Neural cell (in vitro differentiated cells): ENCODE results near the gene TBX2. TPM values are rescaled to one million over a fixed set of nuclear protein-coding genes. Genes with fewer than 3 reads are reported as not detected.

Experiments
- H2AFZ ChIP-seq: fragments of 200-600, 300-800 bp; sonication (generic), shearing (Covaris generic); 2 replicates; pipeline ENCODE4 v1.6.0; 2014; ENCODE audit warnings: low read depth, mild to moderate bottlenecking, antibody characterized with exemption, low read length, moderate library complexity
- H3F3A ChIP-seq: fragments of 200-600 bp; shearing (Covaris generic); 2 replicates; pipeline ENCODE4 v1.6.1; 2016; ENCODE audit warnings: mild to moderate bottlenecking, moderate library complexity, mixed read lengths, antibody characterized with exemption, low read length; ENCODE audit not compliant: insufficient read depth, poor library complexity, severe bottlenecking
- H3K27ac ChIP-seq: fragments of 200-600, 300-800 bp; sonication (generic), shearing (Covaris generic); 2 replicates; pipeline ENCODE4 v1.5.1; 2014; ENCODE audit warnings: mild to moderate bottlenecking, low read length, moderate library complexity
- H3K27me3 ChIP-seq: fragments of 300-800, 200-600 bp; sonication (generic), shearing (Covaris generic); 2 replicates; pipeline ENCODE4 v1.6.0; 2014; ENCODE audit warnings: mild to moderate bottlenecking, low read depth, low read length, moderate library complexity; ENCODE audit not compliant: insufficient read depth
- H3K36me3 ChIP-seq: fragments of 300-800, 200-600 bp; sonication (generic), shearing (Covaris generic); 2 replicates; pipeline ENCODE4 v1.5.1; 2014; ENCODE audit warnings: mild to moderate bottlenecking, antibody characterized with exemption, low read length, moderate library complexity; ENCODE audit not compliant: insufficient read depth
- H3K4me2 ChIP-seq: fragments of 300-800, 200-600 bp; sonication (generic), shearing (Covaris generic); 2 replicates; pipeline ENCODE4 v1.6.0; 2014; ENCODE audit warnings: mild to moderate bottlenecking, low read length
- H3K4me3 ChIP-seq: fragments of 300-800, 200-600 bp; sonication (generic), shearing (Covaris generic); 2 replicates; pipeline ENCODE4 v1.5.1; 2014; ENCODE audit warnings: mild to moderate bottlenecking, low read length, moderate library complexity
- H3K79me2 ChIP-seq: fragments of 200-600 bp; shearing (Covaris generic); replicated peaks from 2 replicates; pipeline ENCODE4 v1.6.0; 2014; ENCODE audit warnings: mild to moderate bottlenecking, low read length, moderate library complexity; ENCODE audit not compliant: insufficient read depth
- H3K9ac ChIP-seq: fragments of 300-800, 200-600 bp; sonication (generic), shearing (Covaris generic); 2 replicates; pipeline ENCODE4 v1.6.1; 2016; ENCODE audit warnings: mild to moderate bottlenecking, low read length, mixed read lengths
- H3K9me2 ChIP-seq: fragments of 200-600 bp; shearing (Covaris generic); 2 replicates; pipeline ENCODE4 v1.6.1; 2016; ENCODE audit warnings: mild to moderate bottlenecking, low read length, mixed read lengths; ENCODE audit not compliant: insufficient read depth
- H3K9me3 ChIP-seq: fragments of 200-600, 300-800 bp; sonication (generic), shearing (Covaris generic); 2 replicates; pipeline ENCODE4 v1.6.1; 2016; ENCODE audit warnings: mild to moderate bottlenecking, mixed run types, low read length, moderate library complexity, mixed read lengths
- H4K20me1 ChIP-seq: fragments of 200-600 bp; shearing (Covaris generic); 2 replicates; pipeline ENCODE4 v1.6.1; 2016; ENCODE audit warnings: mild to moderate bottlenecking, mixed run types; ENCODE audit not compliant: insufficient read depth
- EP300 ChIP-seq: fragments of 450-650 bp; conservative IDR thresholded peaks from 2 replicates; pipeline ENCODE4 v1.6.1; 2014; ENCODE audit warnings: antibody characterized with exemption, mild to moderate bottlenecking, moderate library complexity; ENCODE audit not compliant: poor library complexity, severe bottlenecking
- EZH2 ChIP-seq: fragments of 200-600, 300-800 bp; shearing (Covaris generic), sonication (generic); IDR thresholded peaks from 2 replicates; pipeline ENCODE4 v1.6.1; 2014; ENCODE audit warnings: antibody characterized with exemption, low read length, borderline replicate concordance, mild to moderate bottlenecking; ENCODE audit not compliant: insufficient read depth, poor library complexity, severe bottlenecking
- MXI1 ChIP-seq: fragments of 450-650 bp; conservative IDR thresholded peaks from 2 replicates; pipeline ENCODE4 v1.6.1; 2014; ENCODE audit warnings: antibody characterized with exemption, mild to moderate bottlenecking; ENCODE audit not compliant: poor library complexity, severe bottlenecking
- POLR2AphosphoS5 ChIP-seq: IDR thresholded peaks from 2 replicates; pipeline ENCODE4 v1.6.1; 2012
- SMC3 ChIP-seq: fragments of 450-650 bp; conservative IDR thresholded peaks from 2 replicates; pipeline ENCODE4 v1.6.1; 2014; ENCODE audit warnings: antibody characterized with exemption, mild to moderate bottlenecking, moderate library complexity; ENCODE audit not compliant: poor library complexity
- TAF1 ChIP-seq: IDR thresholded peaks from 2 replicates; pipeline ENCODE4 v1.6.1; 2012; ENCODE audit warnings: low read depth
- polyA plus RNA-seq: library from polyadenylated mRNA; depleted of rRNA; stranded (reverse); fragments of >200 nt; gene quantifications from 2 replicates; pipeline ENCODE4 v1.2.3, GENCODE V29; 2014
- TF ChIP-seq, protein P1 (sequence below): fragments of 450-650 bp; IDR thresholded peaks from 2 replicates; pipeline ENCODE4 v1.5.1; 2014; ENCODE audit warnings: antibody characterized with exemption, mild to moderate bottlenecking, moderate library complexity; ENCODE audit not compliant: poor library complexity, severe bottlenecking
- TF ChIP-seq, protein P2 (sequence below): IDR thresholded peaks from 2 replicates; pipeline ENCODE4 v1.6.1; 2012; ENCODE audit warnings: borderline replicate concordance

TBX2 gene
- polyA plus RNA-seq, 1 donor from 2014 or later: not detected

DNA sequence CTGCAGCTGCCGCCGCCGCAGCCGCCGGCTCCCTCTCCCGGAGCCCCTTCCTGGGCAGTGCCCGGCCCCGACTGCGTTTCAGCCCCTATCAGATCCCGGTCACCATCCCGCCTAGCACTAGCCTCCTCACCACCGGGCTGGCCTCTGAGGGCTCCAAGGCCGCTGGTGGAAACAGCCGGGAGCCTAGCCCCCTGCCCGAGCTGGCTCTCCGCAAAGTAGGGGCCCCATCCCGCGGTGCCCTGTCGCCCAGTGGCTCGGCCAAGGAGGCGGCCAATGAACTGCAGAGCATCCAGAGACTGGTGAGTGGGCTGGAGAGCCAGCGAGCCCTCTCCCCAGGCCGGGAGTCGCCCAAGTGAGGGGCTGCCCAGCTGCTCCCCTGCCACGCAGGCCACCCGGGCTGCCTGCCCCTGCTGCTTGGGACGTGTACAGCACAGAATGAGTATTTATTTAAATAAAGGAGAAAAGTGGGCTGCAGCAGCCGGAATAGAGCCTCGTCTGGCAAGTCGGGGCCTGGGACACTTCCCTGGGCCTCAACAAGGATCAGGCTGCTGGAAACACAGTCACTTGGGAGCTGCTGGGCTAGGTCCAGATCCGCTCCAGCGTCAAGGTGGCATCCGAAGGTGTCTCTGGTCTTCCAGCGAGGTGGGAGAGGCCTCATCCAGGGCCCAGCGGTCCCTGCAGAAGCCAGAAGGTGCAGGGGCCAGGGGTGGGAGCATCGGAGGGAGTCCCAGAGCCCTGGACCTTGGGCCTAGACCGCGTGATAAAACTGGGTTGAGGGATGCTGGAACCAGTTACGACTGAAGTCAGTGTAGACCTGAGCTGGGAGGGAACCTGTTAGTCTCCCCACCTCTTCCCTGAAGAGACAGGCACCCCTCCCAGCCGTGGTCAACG, 8.8 kb downstream of the TBX2 start:
- H2AFZ ChIP-seq: no peak overlapping the region
- H3K27ac ChIP-seq: no peak overlapping the region
- H4K20me1 ChIP-seq: no peaks in the 10 kb centered on the region
- H3K4me2 ChIP-seq: no peak overlapping the region
- H3K27me3 ChIP-seq: peaks cover 99% of the 10 kb centered on the region
- H3K9me3 ChIP-seq: no peaks in the 10 kb centered on the region
- no peaks in the 10 kb centered on the region for H3K36me3 ChIP-seq
- no peak overlapping the region for H3K4me3 ChIP-seq
- no peaks in the 10 kb centered on the region for H3F3A ChIP-seq
- no peak for TF ChIP-seq TAF1
- TF ChIP-seq EZH2: peak; percentile 87
- TF ChIP-seq SMC3: no peak
- TF ChIP-seq, protein P1, sequence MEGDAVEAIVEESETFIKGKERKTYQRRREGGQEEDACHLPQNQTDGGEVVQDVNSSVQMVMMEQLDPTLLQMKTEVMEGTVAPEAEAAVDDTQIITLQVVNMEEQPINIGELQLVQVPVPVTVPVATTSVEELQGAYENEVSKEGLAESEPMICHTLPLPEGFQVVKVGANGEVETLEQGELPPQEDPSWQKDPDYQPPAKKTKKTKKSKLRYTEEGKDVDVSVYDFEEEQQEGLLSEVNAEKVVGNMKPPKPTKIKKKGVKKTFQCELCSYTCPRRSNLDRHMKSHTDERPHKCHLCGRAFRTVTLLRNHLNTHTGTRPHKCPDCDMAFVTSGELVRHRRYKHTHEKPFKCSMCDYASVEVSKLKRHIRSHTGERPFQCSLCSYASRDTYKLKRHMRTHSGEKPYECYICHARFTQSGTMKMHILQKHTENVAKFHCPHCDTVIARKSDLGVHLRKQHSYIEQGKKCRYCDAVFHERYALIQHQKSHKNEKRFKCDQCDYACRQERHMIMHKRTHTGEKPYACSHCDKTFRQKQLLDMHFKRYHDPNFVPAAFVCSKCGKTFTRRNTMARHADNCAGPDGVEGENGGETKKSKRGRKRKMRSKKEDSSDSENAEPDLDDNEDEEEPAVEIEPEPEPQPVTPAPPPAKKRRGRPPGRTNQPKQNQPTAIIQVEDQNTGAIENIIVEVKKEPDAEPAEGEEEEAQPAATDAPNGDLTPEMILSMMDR: no peak
- TF ChIP-seq, protein P2, sequence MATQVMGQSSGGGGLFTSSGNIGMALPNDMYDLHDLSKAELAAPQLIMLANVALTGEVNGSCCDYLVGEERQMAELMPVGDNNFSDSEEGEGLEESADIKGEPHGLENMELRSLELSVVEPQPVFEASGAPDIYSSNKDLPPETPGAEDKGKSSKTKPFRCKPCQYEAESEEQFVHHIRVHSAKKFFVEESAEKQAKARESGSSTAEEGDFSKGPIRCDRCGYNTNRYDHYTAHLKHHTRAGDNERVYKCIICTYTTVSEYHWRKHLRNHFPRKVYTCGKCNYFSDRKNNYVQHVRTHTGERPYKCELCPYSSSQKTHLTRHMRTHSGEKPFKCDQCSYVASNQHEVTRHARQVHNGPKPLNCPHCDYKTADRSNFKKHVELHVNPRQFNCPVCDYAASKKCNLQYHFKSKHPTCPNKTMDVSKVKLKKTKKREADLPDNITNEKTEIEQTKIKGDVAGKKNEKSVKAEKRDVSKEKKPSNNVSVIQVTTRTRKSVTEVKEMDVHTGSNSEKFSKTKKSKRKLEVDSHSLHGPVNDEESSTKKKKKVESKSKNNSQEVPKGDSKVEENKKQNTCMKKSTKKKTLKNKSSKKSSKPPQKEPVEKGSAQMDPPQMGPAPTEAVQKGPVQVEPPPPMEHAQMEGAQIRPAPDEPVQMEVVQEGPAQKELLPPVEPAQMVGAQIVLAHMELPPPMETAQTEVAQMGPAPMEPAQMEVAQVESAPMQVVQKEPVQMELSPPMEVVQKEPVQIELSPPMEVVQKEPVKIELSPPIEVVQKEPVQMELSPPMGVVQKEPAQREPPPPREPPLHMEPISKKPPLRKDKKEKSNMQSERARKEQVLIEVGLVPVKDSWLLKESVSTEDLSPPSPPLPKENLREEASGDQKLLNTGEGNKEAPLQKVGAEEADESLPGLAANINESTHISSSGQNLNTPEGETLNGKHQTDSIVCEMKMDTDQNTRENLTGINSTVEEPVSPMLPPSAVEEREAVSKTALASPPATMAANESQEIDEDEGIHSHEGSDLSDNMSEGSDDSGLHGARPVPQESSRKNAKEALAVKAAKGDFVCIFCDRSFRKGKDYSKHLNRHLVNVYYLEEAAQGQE: no peak
- no peak for TF ChIP-seq MXI1
- no peak overlapping the region for H3K9ac ChIP-seq
- H3K9me2 ChIP-seq: no peaks in the 10 kb centered on the region
- no peaks in the 10 kb centered on the region for H3K79me2 ChIP-seq

DNA sequence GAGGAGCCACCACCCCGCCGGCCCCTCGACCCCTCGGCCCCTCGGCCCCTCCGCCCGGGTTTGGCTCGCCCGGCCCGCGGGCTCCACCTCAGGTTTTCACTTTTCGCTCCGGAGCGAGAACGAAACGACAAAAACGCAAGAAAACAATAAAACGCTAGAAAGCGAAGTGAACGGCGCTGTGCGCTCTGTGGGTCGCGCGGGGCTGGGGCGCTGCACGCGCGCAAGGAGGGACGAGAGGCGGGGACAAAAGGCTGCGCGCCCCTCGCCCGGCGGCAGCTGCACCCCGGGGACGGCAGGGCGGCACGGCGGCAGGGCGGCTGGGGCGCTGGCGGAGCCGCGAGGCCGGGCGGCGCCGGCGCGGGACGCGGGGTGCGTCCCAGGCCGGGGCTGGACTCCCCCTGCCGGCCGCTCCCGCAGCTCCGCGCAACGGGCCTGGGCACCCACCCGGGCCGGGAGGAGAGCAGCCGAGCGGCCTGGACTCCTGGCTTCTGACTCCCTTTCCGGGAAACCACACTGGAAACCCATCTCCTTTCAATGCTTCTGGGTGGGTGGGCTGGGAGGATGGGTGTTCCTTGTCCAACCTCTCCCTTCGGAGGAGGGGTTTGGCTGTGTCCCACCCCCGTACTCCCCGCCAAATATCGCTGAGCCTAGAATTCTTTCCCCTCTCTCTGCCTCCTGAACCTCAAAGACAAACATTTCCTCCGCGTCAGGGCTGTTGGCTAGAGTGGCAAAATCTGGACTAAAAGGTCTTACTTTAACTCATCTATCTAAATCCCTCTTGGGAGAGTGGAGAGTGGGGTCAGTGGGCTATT, 9.9 kb downstream of the TBX2 start:
- no peak overlapping the region for H3K9ac ChIP-seq
- no peak overlapping the region for H3K4me2 ChIP-seq
- H3K36me3 ChIP-seq: no peaks in the 10 kb centered on the region
- no peaks in the 10 kb centered on the region for H3K9me3 ChIP-seq
- H3K79me2 ChIP-seq: no peaks in the 10 kb centered on the region
- H3K4me3 ChIP-seq: peak overlapping the region; percentile 59
- no peaks in the 10 kb centered on the region for H3K9me2 ChIP-seq
- TF ChIP-seq POLR2AphosphoS5 (peak; percentile 51), EP300 (no peak), MXI1 (no peak)
- TF ChIP-seq, protein P1: peak; percentile 19
- TF ChIP-seq, protein P2: no peak
- peaks cover 97% of the 10 kb centered on the region for H3K27me3 ChIP-seq
- H2AFZ ChIP-seq: no peak overlapping the region
- H4K20me1 ChIP-seq: no peaks in the 10 kb centered on the region
- H3F3A ChIP-seq: no peaks in the 10 kb centered on the region
- H3K27ac ChIP-seq: no peak overlapping the region
